Stimulated activated CD4-positive, alpha-beta T cell treated with anti-CD3 and anti-CD28 coated beads, Interleukin-12 subunit alpha, Interleukin-12 subunit beta, amount 100 ng/mL, for 4 hours (primary cell): ENCODE measurements around the gene HTRA3.

Experiments used
- DNase-seq: peaks from one replicate; pipeline ENCODE4 v3.0.0-alpha.2; 2020

Gene HTRA3

GRCh38 chr4:8315435-8316250 is 46.1 kb downstream of the HTRA3 start:
- DNase-seq = no peak

GRCh38 chr4:8316251-8316771 is 46.8 kb downstream of the HTRA3 start:
- DNase-seq = no peak

GRCh38 chr4:8316911-8317351 is 47.4 kb downstream of the HTRA3 start:
- no peak for DNase-seq

- no peak for DNase-seq
Measured at GRCh38 chr4:8317474-8317873, 47.9 kb downstream of the HTRA3 start.

GRCh38 chr4:8318509-8318908 is 49.0 kb downstream of the HTRA3 start:
- no peak for DNase-seq

GRCh38 chr4:8319061-8319460 is 49.5 kb downstream of the HTRA3 start:
- no peak for DNase-seq

GRCh38 chr4:8319731-8320385 is 50.3 kb downstream of the HTRA3 start:
- no peak for DNase-seq

- no peak for DNase-seq
Measured at GRCh38 chr4:8320386-8320750, 50.8 kb downstream of the HTRA3 start.

- DNase-seq = no peak
Measured at GRCh38 chr4:8321220-8321619, 51.7 kb downstream of the HTRA3 start.

GRCh38 chr4:8321771-8322170 is 52.2 kb downstream of the HTRA3 start:
- DNase-seq = no peak

- DNase-seq = no peak
Measured at GRCh38 chr4:8322794-8323704, 53.5 kb downstream of the HTRA3 start.

GRCh38 chr4:8323947-8324555 is 54.5 kb downstream of the HTRA3 start:
- DNase-seq = no peak

- no peak for DNase-seq
Measured at GRCh38 chr4:8324640-8325239, 55.2 kb downstream of the HTRA3 start.

GRCh38 chr4:8325291-8325973 is 55.9 kb downstream of the HTRA3 start:
- DNase-seq = no peak

GRCh38 chr4:8326206-8326605 is 56.7 kb downstream of the HTRA3 start:
- DNase-seq = no peak

- DNase-seq = no peak
Measured at GRCh38 chr4:8328456-8328855, 58.9 kb downstream of the HTRA3 start.

GRCh38 chr4:8328866-8329559 is 59.5 kb downstream of the HTRA3 start:
- no peak for DNase-seq

GRCh38 chr4:8329560-8329858 is 60.0 kb downstream of the HTRA3 start:
- DNase-seq = no peak

GRCh38 chr4:8329859-8330761 is 60.6 kb downstream of the HTRA3 start:
- DNase-seq = no peak
